Liver (tissue), 9 donors: Measurements from ENCODE around the gene AXIN2. TPM values are rescaled to one million over a fixed set of nuclear protein-coding genes. Genes with fewer than 3 reads are reported as not detected.

Source experiments
- DNase-seq: peaks from one replicate; pipeline ENCODE4 v3.0.0-alpha.2; 2017; ENCODE audit warnings: low spot score
- H3K27ac ChIP-seq, 2 donors: one replicate each; pipeline ENCODE4 v1.7.0; 2013; ENCODE audit warnings: inconsistent platforms in 2 of 2, low read length in 2 of 2, control low read depth in 1 of 2, low read depth in 1 of 2, mild to moderate bottlenecking in 1 of 2
- H3K27me3 ChIP-seq, 4 donors: one replicate each; pipeline versions ENCODE4 v1.6.1 to v1.7.0; 2013; ENCODE audit warnings: low read length in 3 of 4, inconsistent platforms in 1 of 4, mild to moderate bottlenecking in 1 of 4, moderate library complexity in 1 of 4; ENCODE audit not compliant: control insufficient read depth in 4 of 4, insufficient read depth in 4 of 4
- H3K36me3 ChIP-seq, 4 donors: one replicate each; pipeline versions ENCODE4 v1.6.1 to v1.7.0; 2013; ENCODE audit warnings: low read length in 3 of 4, mild to moderate bottlenecking in 3 of 4, low read depth in 1 of 4, moderate library complexity in 1 of 4; ENCODE audit not compliant: control insufficient read depth in 4 of 4, insufficient read depth in 3 of 4
- H3K4me1 ChIP-seq, 4 donors: one replicate each; pipeline versions ENCODE4 v1.6.1 to v1.7.0; 2013; ENCODE audit warnings: low read length in 3 of 4, mild to moderate bottlenecking in 3 of 4, moderate library complexity in 1 of 4; ENCODE audit not compliant: control insufficient read depth in 4 of 4, insufficient read depth in 4 of 4
- H3K4me3 ChIP-seq, 3 donors: one replicate each; pipeline versions ENCODE4 v1.6.1 to v1.7.0; 2013; ENCODE audit warnings: low read length in 3 of 3, control low read depth in 1 of 3, low read depth in 1 of 3, mild to moderate bottlenecking in 1 of 3
- H3K9ac ChIP-seq, 2 donors: one replicate each; pipeline ENCODE4 v1.7.0; 2013; ENCODE audit warnings: low read length in 2 of 2, mild to moderate bottlenecking in 2 of 2, moderate library complexity in 2 of 2, control low read depth in 1 of 2, low read depth in 1 of 2
- H3K9me3 ChIP-seq, 4 donors: one replicate each; pipeline versions ENCODE4 v1.6.1 to v1.7.0; 2013; ENCODE audit warnings: low read length in 3 of 4; ENCODE audit not compliant: control insufficient read depth in 4 of 4
- EGR1 ChIP-seq, 2 donors: IDR thresholded peaks; 2 replicates each; pipeline ENCODE4 v1.6.1; 2016 to 2018; ENCODE audit warnings: antibody characterized with exemption in 2 of 2, low read depth in 2 of 2
- FOXA1 ChIP-seq: IDR thresholded peaks from 2 replicates; pipeline ENCODE4 v1.6.1; 2016; ENCODE audit warnings: antibody characterized with exemption
- FOXA2 ChIP-seq: IDR thresholded peaks from 2 replicates; pipeline ENCODE4 v1.6.1; 2016; ENCODE audit warnings: antibody characterized with exemption
- GABPA ChIP-seq, 2 donors: IDR thresholded peaks in 1 of 2; conservative IDR thresholded peaks in 1 of 2; 2 replicates each; pipeline ENCODE4 v1.6.1; 2016; ENCODE audit warnings: antibody characterized with exemption in 2 of 2, mild to moderate bottlenecking in 1 of 2, moderate library complexity in 1 of 2
- HNF4A ChIP-seq, 2 donors: conservative IDR thresholded peaks; 2 replicates each; pipeline ENCODE4 v1.6.1; 2016; ENCODE audit warnings: antibody characterized with exemption in 2 of 2, mild to moderate bottlenecking in 2 of 2
- HNF4G ChIP-seq: IDR thresholded peaks from 2 replicates; pipeline ENCODE4 v1.6.1; 2016; ENCODE audit warnings: antibody characterized with exemption
- JUND ChIP-seq, 2 donors: IDR thresholded peaks; 2 replicates each; pipeline ENCODE4 v1.6.1; 2016; ENCODE audit warnings: antibody characterized with exemption in 2 of 2
- NR2F2 ChIP-seq: IDR thresholded peaks from 2 replicates; pipeline ENCODE4 v1.6.1; 2016; ENCODE audit warnings: antibody characterized with exemption
- RAD21 ChIP-seq, 2 donors: IDR thresholded peaks; 2 replicates each; pipeline ENCODE4 v1.6.1; 2016; ENCODE audit warnings: antibody characterized with exemption in 2 of 2, mild to moderate bottlenecking in 2 of 2
- RXRA ChIP-seq, 2 donors: IDR thresholded peaks; 2 replicates each; pipeline ENCODE4 v1.6.1; 2017 to 2018; ENCODE audit warnings: antibody characterized with exemption in 2 of 2, mild to moderate bottlenecking in 1 of 2
- SP1 ChIP-seq: IDR thresholded peaks from 2 replicates; pipeline ENCODE4 v1.6.1; 2018; ENCODE audit warnings: antibody characterized with exemption, mild to moderate bottlenecking
- TAF1 ChIP-seq: conservative IDR thresholded peaks from 2 replicates; pipeline ENCODE4 v1.6.1; 2016; ENCODE audit warnings: antibody characterized with exemption, mild to moderate bottlenecking
- YY1 ChIP-seq: IDR thresholded peaks from 2 replicates; pipeline ENCODE4 v1.6.1; 2016; ENCODE audit warnings: antibody characterized with exemption, mild to moderate bottlenecking
- WGBS: extraction: QIAGEN DNeasy Blood & Tissue Kit; methylation state at CpG from one replicate; pipeline ENCODE4 v1.1.7; 2013; 5-methylcytosine and 5-hydroxymethylcytosine counted together
- polyA plus RNA-seq, 2 donors: library from polyadenylated mRNA; stranded (reverse) in 1 of 2; unstranded in 1 of 2; fragments of 200-250 nt in 1 of 2; fragments of >200 nt in 1 of 2; fragmentation: Nextera tagmentation in 1 of 2; extraction: Ambion mirVana in 1 of 2; gene quantifications; one replicate each; pipeline versions ENCODE4 v1.2.1 to v1.2.3, GENCODE V29; 2013 to 2015
- total RNA-seq, 2 donors: library from RNA; depleted of rRNA; stranded (reverse); fragments of >200 nt; gene quantifications; one replicate each; pipeline ENCODE4 v1.2.3, GENCODE V29; 2014
- TF ChIP-seq, protein P1 (sequence below): fragments of 150-350 bp; IDR thresholded peaks from 2 replicates; pipeline ENCODE4 v1.5.1; 2017; ENCODE audit warnings: improper control_type of control experiment, low read depth, low read length; ENCODE audit not compliant: missing input control
- TF ChIP-seq, protein P2 (sequence below): IDR thresholded peaks from 2 replicates; pipeline ENCODE4 v1.6.1; 2016; ENCODE audit warnings: antibody characterized with exemption
- TF ChIP-seq, protein P3 (sequence below): IDR thresholded peaks from 2 replicates; pipeline ENCODE4 v1.6.1; 2016; ENCODE audit warnings: antibody characterized with exemption
- TF ChIP-seq, protein P4 (sequence below): IDR thresholded peaks from 2 replicates; pipeline ENCODE4 v1.6.1; 2016; ENCODE audit warnings: antibody characterized with exemption, mild to moderate bottlenecking
- TF ChIP-seq, protein P5 (sequence below): IDR thresholded peaks from 2 replicates; pipeline ENCODE4 v1.6.1; 2016; ENCODE audit warnings: antibody characterized with exemption
- donor health status: healthy.
- donor health status: healthy.
- donor health status: healthy.
- donor health status: healthy.
- donor health status: healthy.

The AXIN2 gene
- total and polyA plus RNA-seq, 4 donors, result 0.33 to 3.5 (median 1.5) TPM

DNA sequence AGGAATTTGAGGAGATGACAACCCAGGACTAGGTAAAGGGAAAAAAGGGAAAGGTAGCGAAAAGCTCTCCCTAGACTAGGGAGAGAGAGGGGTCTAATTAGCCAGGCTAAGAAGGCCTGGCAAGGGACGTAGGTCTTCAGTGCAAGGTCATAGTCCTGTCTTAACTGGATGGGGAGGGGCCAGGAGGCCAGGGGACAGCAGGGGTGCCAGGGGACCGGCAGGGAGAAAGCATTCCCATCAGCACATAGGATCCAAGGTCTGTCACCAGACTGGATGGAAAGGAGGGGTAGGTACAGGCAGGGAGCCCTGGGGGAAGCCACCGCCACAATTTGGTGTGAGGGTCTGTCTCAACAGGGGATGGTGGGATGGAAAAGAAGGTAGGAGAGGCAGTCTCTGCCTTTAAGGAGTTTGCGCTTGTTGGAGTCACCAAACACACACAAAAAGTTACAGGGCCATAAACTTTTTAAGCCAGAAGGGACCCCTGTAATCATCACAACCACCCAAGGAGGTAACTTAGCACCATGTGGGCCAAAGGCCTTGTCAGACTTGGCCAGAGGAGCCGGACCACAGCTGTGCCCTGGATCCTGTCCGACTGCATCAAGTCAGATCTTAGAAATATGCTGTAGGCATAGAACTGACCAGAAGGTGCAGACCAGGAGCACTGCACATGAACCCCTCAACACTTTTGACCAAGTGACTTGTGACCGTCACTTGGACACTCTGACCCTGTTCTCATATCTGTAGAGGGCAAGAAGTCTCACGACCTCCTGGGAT is 10.0 kb downstream of the AXIN2 start:
- no peak for DNase-seq
- Histone ChIP-seq H3K9ac (no peak overlapping the region), H3K9me3 (no peaks in the 10 kb centered on the region), H3K27me3 (no peaks in the 10 kb centered on the region), H3K4me3 (no peak overlapping the region), H3K4me1 (peaks cover 8 to 20% (median 12%) of the 10 kb centered on the region in 4 donors), H3K36me3 (no peaks in the 10 kb centered on the region), H3K27ac (no peak overlapping the region)
- WGBS, result 83% methylated on average over 9 of the region's 9 CpGs
- TF ChIP-seq FOXA1 (no peak), RAD21 (IDR thresholded peaks at IDR 0.05) (no peak), YY1 (no peak), RXRA (IDR thresholded peaks at IDR 0.05) (no peak)
- TF ChIP-seq, protein P1, sequence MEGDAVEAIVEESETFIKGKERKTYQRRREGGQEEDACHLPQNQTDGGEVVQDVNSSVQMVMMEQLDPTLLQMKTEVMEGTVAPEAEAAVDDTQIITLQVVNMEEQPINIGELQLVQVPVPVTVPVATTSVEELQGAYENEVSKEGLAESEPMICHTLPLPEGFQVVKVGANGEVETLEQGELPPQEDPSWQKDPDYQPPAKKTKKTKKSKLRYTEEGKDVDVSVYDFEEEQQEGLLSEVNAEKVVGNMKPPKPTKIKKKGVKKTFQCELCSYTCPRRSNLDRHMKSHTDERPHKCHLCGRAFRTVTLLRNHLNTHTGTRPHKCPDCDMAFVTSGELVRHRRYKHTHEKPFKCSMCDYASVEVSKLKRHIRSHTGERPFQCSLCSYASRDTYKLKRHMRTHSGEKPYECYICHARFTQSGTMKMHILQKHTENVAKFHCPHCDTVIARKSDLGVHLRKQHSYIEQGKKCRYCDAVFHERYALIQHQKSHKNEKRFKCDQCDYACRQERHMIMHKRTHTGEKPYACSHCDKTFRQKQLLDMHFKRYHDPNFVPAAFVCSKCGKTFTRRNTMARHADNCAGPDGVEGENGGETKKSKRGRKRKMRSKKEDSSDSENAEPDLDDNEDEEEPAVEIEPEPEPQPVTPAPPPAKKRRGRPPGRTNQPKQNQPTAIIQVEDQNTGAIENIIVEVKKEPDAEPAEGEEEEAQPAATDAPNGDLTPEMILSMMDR, result no peak

DNA sequence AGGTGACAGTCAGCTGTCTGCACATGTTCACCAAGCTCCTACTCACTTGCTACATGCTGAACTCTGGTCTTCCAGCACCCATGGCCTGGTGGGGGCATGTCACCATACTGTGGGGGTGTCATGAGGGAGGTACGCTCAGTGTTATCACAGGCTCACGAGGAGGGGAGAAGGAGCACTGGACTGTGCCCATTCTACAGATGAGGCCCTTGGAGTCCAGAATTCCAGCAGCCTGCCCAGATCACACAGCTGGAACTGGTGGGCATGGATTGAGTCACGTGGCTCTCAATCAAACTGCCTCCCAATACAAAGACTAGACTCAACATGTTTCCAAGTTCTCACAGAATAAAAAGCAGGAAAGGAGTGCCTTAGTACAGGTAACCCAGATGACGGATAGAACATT is 10.7 kb downstream of the AXIN2 start:
- Histone ChIP-seq H3K36me3 (no peaks in the 10 kb centered on the region), H3K27me3 (no peaks in the 10 kb centered on the region), H3K4me3 (no peak overlapping the region), H3K27ac (no peak overlapping the region), H3K9me3 (no peaks in the 10 kb centered on the region), H3K9ac (no peak overlapping the region), H3K4me1 (peaks cover 6 to 21% (median 10%) of the 10 kb centered on the region in 4 donors)
- WGBS, result 91% methylated on average over 4 of the region's 4 CpGs
- DNase-seq, result no peak
- TF ChIP-seq, protein P2, sequence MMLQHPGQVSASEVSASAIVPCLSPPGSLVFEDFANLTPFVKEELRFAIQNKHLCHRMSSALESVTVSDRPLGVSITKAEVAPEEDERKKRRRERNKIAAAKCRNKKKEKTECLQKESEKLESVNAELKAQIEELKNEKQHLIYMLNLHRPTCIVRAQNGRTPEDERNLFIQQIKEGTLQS, result no peak
- TF ChIP-seq, protein P1, result no peak
- TF ChIP-seq RAD21 (IDR thresholded peaks at IDR 0.05) (no peak), FOXA2 (no peak), SP1 (no peak), YY1 (no peak), HNF4G (no peak), TAF1 (no peak), RXRA (IDR thresholded peaks at IDR 0.05) (no peak), HNF4A (conservative IDR thresholded peaks at IDR 0.05) (no peak), GABPA (IDR thresholded peaks at IDR 0.05 in 1 of 2, conservative IDR thresholded peaks at IDR 0.05 in 1 of 2) (no peak), EGR1 (IDR thresholded peaks at IDR 0.05; ENCODE audit: low read depth in 2 of 2) (no peak), JUND (IDR thresholded peaks at IDR 0.05) (no peak), NR2F2 (no peak), FOXA1 (no peak)
- TF ChIP-seq, protein P3, sequence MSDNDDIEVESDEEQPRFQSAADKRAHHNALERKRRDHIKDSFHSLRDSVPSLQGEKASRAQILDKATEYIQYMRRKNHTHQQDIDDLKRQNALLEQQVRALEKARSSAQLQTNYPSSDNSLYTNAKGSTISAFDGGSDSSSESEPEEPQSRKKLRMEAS, result no peak
- TF ChIP-seq, protein P4, sequence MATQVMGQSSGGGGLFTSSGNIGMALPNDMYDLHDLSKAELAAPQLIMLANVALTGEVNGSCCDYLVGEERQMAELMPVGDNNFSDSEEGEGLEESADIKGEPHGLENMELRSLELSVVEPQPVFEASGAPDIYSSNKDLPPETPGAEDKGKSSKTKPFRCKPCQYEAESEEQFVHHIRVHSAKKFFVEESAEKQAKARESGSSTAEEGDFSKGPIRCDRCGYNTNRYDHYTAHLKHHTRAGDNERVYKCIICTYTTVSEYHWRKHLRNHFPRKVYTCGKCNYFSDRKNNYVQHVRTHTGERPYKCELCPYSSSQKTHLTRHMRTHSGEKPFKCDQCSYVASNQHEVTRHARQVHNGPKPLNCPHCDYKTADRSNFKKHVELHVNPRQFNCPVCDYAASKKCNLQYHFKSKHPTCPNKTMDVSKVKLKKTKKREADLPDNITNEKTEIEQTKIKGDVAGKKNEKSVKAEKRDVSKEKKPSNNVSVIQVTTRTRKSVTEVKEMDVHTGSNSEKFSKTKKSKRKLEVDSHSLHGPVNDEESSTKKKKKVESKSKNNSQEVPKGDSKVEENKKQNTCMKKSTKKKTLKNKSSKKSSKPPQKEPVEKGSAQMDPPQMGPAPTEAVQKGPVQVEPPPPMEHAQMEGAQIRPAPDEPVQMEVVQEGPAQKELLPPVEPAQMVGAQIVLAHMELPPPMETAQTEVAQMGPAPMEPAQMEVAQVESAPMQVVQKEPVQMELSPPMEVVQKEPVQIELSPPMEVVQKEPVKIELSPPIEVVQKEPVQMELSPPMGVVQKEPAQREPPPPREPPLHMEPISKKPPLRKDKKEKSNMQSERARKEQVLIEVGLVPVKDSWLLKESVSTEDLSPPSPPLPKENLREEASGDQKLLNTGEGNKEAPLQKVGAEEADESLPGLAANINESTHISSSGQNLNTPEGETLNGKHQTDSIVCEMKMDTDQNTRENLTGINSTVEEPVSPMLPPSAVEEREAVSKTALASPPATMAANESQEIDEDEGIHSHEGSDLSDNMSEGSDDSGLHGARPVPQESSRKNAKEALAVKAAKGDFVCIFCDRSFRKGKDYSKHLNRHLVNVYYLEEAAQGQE, result no peak
- TF ChIP-seq, protein P5, sequence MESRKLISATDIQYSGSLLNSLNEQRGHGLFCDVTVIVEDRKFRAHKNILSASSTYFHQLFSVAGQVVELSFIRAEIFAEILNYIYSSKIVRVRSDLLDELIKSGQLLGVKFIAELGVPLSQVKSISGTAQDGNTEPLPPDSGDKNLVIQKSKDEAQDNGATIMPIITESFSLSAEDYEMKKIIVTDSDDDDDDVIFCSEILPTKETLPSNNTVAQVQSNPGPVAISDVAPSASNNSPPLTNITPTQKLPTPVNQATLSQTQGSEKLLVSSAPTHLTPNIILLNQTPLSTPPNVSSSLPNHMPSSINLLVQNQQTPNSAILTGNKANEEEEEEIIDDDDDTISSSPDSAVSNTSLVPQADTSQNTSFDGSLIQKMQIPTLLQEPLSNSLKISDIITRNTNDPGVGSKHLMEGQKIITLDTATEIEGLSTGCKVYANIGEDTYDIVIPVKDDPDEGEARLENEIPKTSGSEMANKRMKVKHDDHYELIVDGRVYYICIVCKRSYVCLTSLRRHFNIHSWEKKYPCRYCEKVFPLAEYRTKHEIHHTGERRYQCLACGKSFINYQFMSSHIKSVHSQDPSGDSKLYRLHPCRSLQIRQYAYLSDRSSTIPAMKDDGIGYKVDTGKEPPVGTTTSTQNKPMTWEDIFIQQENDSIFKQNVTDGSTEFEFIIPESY, result no peak
